ENCODE data around the gene INTS4.
A peak's percentile ranks its signal among the peaks of the same experiment; 100 is the strongest.
"Not testable (repeated sequence)": the region's sequence is repeated elsewhere in the genome, so short reads cannot be mapped to it uniquely, and the experiment has no call there.

INTS4 gene

GRCh38 chr11:77994434-77995362 lies at the start of gene INTS4:
Gene INTS4 (minus strand): TSS chr11:77994668. CDS start chr11:77994643, 25 bp downstream.
- DNase-seq: peak; percentile 99

GRCh38 chr11:78041843-78042440 lies 47.5 kb upstream of the INTS4 start:
- DNase-seq: no peak

GRCh38 chr11:78041380-78041719 lies 46.9 kb upstream of the INTS4 start:
- DNase-seq: not testable (repeated sequence)

GRCh38 chr11:78040691-78041379 lies 46.4 kb upstream of the INTS4 start:
- no peak for DNase-seq

- peak; percentile 50 for DNase-seq
These were observed 45.6 kb upstream of the INTS4 start for GRCh38 chr11:78039919-78040671.

- DNase-seq: no peak
These were observed 45.0 kb upstream of the INTS4 start for GRCh38 chr11:78039391-78039918.

GRCh38 chr11:78038697-78039313 lies 44.3 kb upstream of the INTS4 start:
- DNase-seq: no peak

- DNase-seq: no peak
These were observed 43.6 kb upstream of the INTS4 start for GRCh38 chr11:78037825-78038620.

GRCh38 chr11:78037056-78037455 lies 42.6 kb upstream of the INTS4 start:
- no peak for DNase-seq

GRCh38 chr11:78036313-78036712 lies 41.8 kb upstream of the INTS4 start:
- DNase-seq: no peak

GRCh38 chr11:78034623-78035022 lies 40.2 kb upstream of the INTS4 start:
- DNase-seq: no peak

GRCh38 chr11:78033040-78033439 lies 38.6 kb upstream of the INTS4 start:
- DNase-seq: no peak

- DNase-seq: no peak
These were observed 37.6 kb upstream of the INTS4 start for GRCh38 chr11:78032090-78032489.

- no peak for DNase-seq
These were observed 37.2 kb upstream of the INTS4 start for GRCh38 chr11:78031629-78032028.

- DNase-seq: no peak
These were observed 36.2 kb upstream of the INTS4 start for GRCh38 chr11:78030429-78031325.

GRCh38 chr11:78028423-78028822 lies 34.0 kb upstream of the INTS4 start:
- not testable (repeated sequence) for DNase-seq

- DNase-seq: no peak
These were observed 33.3 kb upstream of the INTS4 start for GRCh38 chr11:78027759-78028158.

- DNase-seq: no peak
These were observed 30.9 kb upstream of the INTS4 start for GRCh38 chr11:78025378-78025777.

- no peak for DNase-seq
These were observed 29.0 kb upstream of the INTS4 start for GRCh38 chr11:78023426-78023825.

Measured in activated CD4-positive, alpha-beta T cell treated with anti-CD3 and anti-CD28 coated beads, Interleukin-2, Interleukin-6, amounts not matched to agents 100 ng/mL and 50 ng/mL, durations not matched to agents 16 hours and 8 hours (primary cell).